HL-60/S4 treated with phorbol 12-myristate 13-acetate at 8.2 ng/mL for 4 days and 3 days (cell line): Measurements from ENCODE around the gene ATP9B.
"Not testable (repeated sequence)": the region's sequence is repeated elsewhere in the genome, so short reads cannot be mapped to it uniquely, and the experiment has no call there.

Experiments used
- in situ Hi-C: fragments of 300-500 bp; cut with MboI; formaldehyde crosslinking; loops from 2 replicates; pipeline ENCODE4 v1.15.0; 2022; ENCODE audit warnings: low sequenced_read_pairs

The ATP9B gene

GRCh38 chr18:79274823-79275222 is 205.6 kb downstream of the ATP9B start:
- in situ Hi-C loops, result no loop called here

DNA sequence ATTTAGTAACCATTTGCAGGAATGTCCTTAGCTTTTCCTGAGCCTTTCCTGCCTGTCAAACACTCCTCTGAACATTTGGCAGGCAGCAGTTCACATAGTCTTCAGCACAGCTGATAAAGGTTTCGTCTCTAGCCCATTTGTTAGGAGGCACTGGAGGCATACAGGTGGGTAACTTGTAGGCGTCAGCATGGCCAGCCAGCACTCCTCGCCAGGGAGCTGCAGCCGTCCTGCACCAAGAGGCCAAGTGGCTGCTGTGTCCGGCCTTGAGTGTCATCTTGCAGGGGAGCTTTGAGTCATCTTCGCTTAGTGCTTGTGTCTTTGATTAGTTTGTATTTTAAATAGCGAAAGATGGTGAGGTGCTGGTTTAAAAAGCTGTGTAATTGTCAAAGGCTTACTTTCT is 206.3 kb downstream of the ATP9B start:
- in situ Hi-C loops, result no loop called here

DNA sequence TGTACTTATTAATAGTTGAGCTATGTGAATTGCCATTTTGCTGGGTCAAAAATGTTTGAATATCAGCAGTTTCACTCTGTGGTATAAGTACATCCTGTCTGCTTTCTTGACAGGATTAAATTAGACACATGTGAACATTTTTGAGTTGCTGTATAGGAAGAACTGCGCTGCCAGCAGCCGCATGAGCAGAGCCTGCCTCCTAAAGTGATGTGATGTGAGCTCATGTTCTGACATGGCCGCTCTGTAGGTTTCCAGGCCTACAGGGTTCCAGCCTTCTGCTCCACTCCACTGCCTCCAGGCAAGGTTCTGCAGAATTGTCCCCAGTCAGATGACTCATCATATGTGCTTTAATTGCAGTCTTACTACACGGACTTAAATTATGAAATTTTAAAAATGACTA is 206.8 kb downstream of the ATP9B start:
- in situ Hi-C loops, result no loop called here

DNA sequence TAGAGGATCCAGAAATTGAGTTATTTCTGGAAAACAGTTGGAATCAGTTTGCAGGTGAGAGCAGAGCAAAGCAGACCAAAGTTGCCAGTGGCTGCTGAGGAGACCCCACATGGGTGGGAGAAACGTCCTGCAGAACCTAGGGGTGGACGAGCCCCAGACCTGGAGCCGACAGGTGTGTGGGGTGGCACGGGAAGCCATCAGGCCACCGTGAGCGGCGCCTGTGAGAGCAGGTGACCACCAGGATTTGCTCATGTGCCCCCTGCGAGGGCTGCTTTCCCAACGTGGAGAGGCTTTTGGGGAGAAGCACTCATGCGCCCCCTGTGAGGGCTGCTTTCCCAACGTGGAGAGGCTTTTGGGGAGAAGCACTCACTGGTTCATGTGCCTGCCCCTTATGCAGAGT is 209.7 kb downstream of the ATP9B start:
- in situ Hi-C loops, result no loop called here

DNA sequence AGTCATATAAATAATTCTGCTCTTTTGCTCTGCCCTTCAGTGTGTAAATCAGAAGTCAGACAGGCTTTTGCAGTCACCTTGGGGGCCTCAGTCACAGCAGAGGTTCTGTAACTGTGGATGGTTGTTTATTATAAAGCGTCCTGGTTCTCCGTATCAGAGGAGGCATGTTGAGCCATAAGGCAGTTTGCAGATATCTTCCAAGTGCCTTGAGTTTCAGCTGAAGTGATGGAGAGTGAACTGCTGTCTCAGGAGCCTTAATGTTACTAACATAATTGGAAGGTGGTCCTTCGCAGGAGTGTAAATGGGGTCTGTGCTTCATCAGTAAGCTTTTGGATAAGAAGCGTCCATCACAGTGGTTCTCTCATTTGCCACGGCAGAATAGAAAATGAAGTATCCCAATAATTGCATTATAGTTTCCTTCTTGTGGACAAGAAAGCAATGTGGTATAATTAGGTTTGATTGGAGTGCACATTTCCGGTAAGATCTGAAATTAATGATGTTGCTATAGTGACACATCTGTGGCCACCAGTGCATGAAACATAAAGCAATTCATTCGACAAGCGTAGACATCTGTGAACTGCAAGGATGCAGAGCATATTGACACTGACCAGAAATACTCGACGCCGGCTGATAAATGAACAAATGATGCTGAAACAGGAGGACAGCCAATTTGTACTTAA is 214.1 kb downstream of the ATP9B start:
- in situ Hi-C loops, result no loop called here

- in situ Hi-C loops, result no loop called here
These were observed 214.7 kb downstream of the ATP9B start for GRCh38 chr18:79283929-79284328.

DNA sequence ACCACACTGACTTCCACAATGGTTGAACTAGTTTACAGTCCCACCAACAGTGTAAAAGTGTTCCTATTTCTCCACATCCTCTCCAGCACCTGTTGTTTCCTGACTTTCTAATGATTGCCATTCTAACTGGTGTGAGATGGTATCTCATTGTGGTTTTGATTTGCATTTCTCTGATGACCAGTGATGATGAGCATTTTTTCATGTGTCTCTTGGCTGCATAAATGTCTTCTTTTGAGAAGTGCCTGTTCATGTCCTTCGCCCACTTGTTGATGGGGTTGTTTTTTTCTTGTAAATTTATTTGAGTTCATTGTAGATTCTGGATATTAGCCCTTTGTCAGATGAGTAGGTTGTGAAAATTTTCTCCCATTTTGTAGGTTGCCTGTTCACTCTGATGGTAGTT is 216.0 kb downstream of the ATP9B start:
- in situ Hi-C loops, result not testable (repeated sequence)

- in situ Hi-C loops, result not testable (repeated sequence)
These were observed 221.2 kb downstream of the ATP9B start for GRCh38 chr18:79290409-79290808.

GRCh38 chr18:79290876-79291275 is 221.7 kb downstream of the ATP9B start:
- in situ Hi-C loops, result no loop called here

DNA sequence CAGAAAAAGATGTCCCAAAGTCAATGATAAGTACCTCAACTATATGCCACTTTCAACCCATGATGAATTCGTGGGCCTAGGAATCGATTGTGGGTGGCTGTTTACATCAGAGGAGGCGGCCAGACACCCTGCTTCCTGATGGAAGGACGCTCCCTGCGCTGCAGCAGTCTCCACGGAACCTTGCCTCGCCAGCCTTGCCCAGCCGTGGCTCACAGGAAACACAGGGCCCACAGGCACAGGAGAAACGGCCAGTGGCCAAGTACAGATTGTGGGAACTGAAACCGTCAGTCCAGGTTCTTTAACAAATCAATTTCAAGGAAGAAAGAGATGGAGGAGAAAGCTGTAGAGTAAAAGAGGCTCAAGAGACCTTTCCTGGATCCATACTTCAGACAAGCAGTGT is 225.0 kb downstream of the ATP9B start:
- in situ Hi-C loops, result no loop called here

DNA sequence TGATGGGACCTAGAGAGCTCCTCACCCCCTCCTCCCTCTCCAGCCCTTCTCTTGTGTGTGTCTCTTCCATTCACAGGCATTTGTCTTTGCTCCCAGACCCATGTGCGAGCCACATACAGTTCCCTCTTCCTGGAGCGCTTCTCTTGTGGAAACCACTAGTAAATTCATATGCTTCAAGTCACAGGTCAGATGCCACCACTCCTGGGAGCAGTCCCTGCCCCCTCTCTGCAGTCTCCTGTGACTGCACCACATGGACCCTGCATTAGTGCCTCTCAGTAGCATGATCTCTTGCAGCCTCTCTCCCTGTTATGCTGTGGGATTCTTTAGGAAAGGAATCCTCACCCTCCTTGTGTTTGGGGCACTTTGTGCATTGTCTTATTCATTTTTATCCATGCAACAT is 230.1 kb downstream of the ATP9B start:
- in situ Hi-C loops, result no loop called here

- in situ Hi-C loops, result no loop called here
These were observed 230.5 kb downstream of the ATP9B start for GRCh38 chr18:79299711-79300110.

DNA sequence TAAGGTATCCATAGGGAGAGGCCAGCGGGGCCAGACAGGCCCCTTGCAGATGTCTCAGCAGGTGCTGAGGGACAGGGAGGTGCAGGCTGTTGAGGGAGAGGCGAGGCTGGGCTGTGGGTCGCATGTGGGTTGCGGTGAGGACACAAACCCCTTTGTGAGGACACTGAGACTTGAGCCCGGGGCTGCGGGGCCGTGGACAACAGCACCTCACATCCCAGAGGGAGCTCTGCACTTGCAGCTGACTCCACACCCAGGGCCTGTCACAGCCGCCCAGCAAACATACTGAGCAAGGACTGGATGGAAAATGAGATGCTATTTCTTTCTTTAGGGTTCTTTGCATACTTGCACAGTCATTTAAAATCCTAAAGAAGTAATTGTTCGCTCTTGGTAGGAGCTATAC is 231.2 kb downstream of the ATP9B start:
- in situ Hi-C loops, result no loop called here

DNA sequence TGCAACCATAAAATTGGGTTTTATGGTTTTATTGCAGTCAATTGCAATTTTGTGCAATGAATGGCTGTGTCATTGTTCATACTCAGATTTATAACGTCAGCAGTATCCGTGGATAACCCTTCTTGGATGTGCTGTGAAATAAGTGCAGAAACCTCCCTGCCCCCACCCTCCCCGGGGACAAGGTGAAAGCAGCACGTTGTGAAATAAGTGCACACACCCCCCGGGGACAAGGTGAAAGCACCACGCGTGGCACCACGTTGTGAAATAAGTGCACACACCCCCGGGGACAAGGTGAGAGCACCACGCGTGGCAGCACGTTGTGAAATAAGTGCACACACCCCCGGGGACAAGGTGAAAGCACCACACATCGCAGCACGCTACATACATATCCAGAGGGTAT is 232.9 kb downstream of the ATP9B start:
- in situ Hi-C loops, result no loop called here

DNA sequence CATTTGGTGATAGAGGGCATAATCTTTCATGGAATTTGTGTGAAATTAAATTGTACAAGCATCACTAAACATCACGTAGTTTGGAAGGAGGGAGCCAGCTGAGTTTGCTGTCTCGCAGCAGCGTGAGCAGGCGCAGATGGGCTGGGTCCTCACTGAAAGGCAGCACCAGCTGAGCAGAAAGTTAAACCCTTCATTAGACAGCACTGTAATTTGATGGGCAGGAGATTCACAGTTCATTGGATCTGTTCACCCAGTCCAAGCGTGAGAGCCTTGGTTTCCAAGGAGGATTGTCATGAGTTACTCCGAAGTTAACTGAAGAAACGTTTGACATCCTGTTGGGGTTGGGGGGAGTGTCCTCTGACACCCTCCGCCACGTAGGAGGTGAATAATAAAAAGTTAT is 236.7 kb downstream of the ATP9B start:
- in situ Hi-C loops, result no loop called here

DNA sequence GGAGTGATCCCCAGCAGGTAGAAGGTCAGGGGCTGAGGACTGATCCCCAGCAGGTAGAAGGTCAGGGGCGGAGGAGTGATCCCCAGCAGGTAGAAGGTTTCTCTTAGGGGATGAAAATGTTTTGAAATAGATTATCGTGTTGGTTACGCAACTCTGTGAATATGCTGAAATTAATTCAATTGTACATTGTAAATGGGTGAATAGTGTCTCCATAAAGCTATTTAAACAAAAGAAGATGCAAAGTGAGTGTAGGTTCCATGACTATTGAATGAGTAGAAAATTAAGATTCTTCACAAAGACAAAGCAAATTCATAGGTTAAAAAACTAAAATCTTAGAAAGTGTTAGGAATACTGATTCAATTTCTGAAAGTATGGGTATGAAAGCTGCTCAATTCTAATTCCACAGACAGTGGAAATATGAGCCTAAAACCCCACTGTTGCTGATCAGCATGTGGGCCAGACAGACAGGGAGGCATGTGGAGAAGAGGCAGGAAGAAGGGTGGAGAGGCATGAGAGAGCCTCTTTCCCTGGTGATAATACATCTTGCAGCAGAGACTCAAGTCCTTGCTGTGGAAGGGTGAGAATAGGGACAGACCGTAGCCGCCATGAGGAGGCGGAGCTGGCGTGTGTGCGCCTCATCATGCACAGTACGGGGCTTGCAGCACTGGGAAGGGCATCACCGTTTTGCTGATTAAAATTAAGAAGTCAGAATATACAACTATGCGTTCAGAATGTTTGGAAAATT is 240.6 kb downstream of the ATP9B start:
- in situ Hi-C loops, result no loop called here

GRCh38 chr18:79314838-79315388 is 245.7 kb downstream of the ATP9B start:
- in situ Hi-C loops, result no loop called here

GRCh38 chr18:79315596-79315995 is 246.4 kb downstream of the ATP9B start:
- in situ Hi-C loops, result no loop called here

DNA sequence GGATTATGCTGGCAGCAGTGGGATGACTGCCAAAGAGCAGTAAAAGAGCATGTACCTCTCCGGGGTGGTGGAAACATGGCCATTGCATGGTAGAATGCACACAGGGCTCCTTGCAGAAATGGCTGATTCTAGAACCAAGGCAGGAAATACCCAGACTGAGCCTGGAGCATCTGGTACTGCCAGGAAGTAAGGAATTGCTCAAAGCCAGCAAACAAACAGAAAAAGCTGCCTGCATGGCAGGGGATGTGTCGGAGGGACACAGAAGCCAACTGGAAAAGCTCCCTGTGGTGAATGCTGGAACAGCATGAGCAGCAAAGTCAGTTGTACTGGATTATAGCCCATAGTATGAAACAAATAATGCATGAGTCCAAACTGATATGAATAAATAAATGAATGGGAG is 248.5 kb downstream of the ATP9B start:
- in situ Hi-C loops, result no loop called here

- in situ Hi-C loops, result no loop called here
These were observed 249.0 kb downstream of the ATP9B start for GRCh38 chr18:79318142-79318673.

- in situ Hi-C loops, result no loop called here
These were observed 251.1 kb downstream of the ATP9B start for GRCh38 chr18:79320216-79320850.
